ENCODE results near the gene OPTC.

Gene OPTC

DNA sequence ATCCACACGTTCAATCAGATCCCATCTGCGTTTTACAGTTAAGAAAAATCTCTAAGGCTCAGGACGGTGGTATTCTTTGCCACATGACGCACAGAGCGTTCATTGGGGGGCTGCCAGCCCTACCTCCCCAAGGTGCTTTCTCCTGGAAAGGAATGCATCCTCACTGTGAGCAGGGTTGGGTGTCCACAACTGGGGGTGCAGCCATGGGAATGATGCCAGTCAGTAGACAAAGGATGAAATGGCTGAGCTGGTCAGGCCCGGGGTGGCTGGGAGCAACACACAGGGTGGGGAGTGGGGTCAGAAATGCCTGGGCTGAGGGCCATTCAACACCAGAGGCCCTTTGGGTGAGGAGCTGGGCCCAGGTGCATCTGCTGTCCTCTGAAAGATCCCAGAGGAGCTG is 25.9 kb downstream of the OPTC start:
- no peak overlapping the region for H3K4me3 ChIP-seq (ENCODE audit: low read length)
- H3K36me3 ChIP-seq (ENCODE audit: insufficient read depth, low read length) = no peaks in the 10 kb centered on the region
- H3K4me2 ChIP-seq (ENCODE audit: low read length) = no peak overlapping the region
- no peaks in the 10 kb centered on the region for H3K27me3 ChIP-seq (ENCODE audit: control insufficient read depth, insufficient read depth, low read length)
- no peaks in the 10 kb centered on the region for H3K9me3 ChIP-seq (replicated peaks; ENCODE audit: low read length)
- peaks cover 28% of the 10 kb centered on the region for H3K4me1 ChIP-seq (ENCODE audit: control insufficient read depth, insufficient read depth, low read length)
- no peak overlapping the region for H3K9ac ChIP-seq (ENCODE audit: low read depth, low read length)

DNA sequence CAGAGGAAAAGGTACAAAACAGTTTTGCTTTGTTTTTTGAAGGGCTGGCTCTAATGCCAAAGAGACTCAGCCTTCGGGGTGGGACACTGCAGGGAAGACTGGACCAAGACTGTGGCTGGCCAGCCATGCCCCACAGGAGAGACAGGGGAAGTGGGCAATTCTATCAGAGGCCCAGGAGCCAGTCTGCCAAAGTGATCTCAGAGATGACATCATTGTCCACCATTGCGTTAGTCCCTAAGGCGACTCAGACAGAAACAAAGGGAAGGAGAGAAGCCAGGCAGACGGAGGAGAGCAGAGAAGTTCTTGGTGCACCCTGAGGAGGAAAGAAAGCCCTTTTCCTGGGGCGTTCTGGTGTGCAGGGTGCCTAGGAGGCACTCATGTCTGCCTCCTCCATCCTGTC is 26.4 kb downstream of the OPTC start:
- Histone ChIP-seq H3K4me3 (ENCODE audit: low read length) (no peak overlapping the region), H3K9ac (ENCODE audit: low read depth, low read length) (peak overlapping the region; percentile 14), H3K9me3 (replicated peaks; ENCODE audit: low read length) (no peaks in the 10 kb centered on the region), H3K27me3 (ENCODE audit: control insufficient read depth, insufficient read depth, low read length) (no peaks in the 10 kb centered on the region), H3K36me3 (ENCODE audit: insufficient read depth, low read length) (no peaks in the 10 kb centered on the region), H3K4me2 (ENCODE audit: low read length) (no peak overlapping the region), H3K4me1 (ENCODE audit: control insufficient read depth, insufficient read depth, low read length) (peaks cover 28% of the 10 kb centered on the region)

DNA sequence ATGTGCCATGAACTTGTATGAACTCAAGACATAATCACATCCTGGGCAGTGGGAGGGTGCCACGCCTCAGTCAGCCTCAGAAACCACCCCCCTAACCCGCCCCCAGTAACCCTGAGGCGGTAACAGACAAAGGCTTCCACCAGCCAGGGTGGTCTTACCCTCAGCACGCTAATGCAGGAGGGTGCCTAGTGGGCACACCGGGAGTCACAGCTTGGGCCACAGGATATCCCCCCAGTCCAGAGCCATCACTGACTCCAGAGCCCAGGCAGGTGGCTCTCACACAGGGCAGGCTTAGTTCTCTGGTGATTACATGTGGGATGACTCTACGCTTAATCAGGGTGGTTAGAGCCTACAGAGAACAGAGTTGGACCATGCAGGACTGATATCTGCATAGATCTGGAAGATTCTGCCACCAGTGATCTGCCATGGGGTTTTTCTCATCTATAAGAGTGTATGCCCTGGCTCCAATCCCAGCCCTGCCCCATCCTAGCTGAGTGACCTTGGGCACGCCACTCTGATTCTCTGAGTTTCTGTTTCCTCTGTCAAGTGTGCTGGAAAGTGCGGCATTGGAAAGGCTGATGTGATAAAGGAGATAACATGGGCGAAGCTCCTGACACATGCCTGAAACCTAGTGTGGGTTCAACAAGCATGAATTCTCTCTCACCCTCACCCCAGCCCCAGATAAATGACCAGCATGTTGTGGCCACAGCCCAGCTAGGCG is 27.3 kb downstream of the OPTC start:
- Histone ChIP-seq H3K9ac (ENCODE audit: low read depth, low read length) (no peak overlapping the region), H3K27me3 (ENCODE audit: control insufficient read depth, insufficient read depth, low read length) (no peaks in the 10 kb centered on the region), H3K4me3 (ENCODE audit: low read length) (no peak overlapping the region), H3K36me3 (ENCODE audit: insufficient read depth, low read length) (no peaks in the 10 kb centered on the region), H3K9me3 (replicated peaks; ENCODE audit: low read length) (no peaks in the 10 kb centered on the region), H3K4me2 (ENCODE audit: low read length) (no peak overlapping the region), H3K4me1 (ENCODE audit: control insufficient read depth, insufficient read depth, low read length) (peaks cover 30% of the 10 kb centered on the region)

GRCh38 chr1:203521812-203522211 is 27.9 kb downstream of the OPTC start:
- peaks cover 35% of the 10 kb centered on the region for H3K4me1 ChIP-seq (ENCODE audit: control insufficient read depth, insufficient read depth, low read length)
- H3K4me3 ChIP-seq (ENCODE audit: low read length) = no peak overlapping the region
- H3K36me3 ChIP-seq (ENCODE audit: insufficient read depth, low read length) = no peaks in the 10 kb centered on the region
- no peaks in the 10 kb centered on the region for H3K9me3 ChIP-seq (replicated peaks; ENCODE audit: low read length)
- H3K4me2 ChIP-seq (ENCODE audit: low read length) = no peak overlapping the region
- no peak overlapping the region for H3K9ac ChIP-seq (ENCODE audit: low read depth, low read length)
- H3K27me3 ChIP-seq (ENCODE audit: control insufficient read depth, insufficient read depth, low read length) = no peaks in the 10 kb centered on the region

GRCh38 chr1:203522237-203522636 is 28.3 kb downstream of the OPTC start:
- no peaks in the 10 kb centered on the region for H3K9me3 ChIP-seq (replicated peaks; ENCODE audit: low read length)
- H3K4me1 ChIP-seq (ENCODE audit: control insufficient read depth, insufficient read depth, low read length) = peaks cover 35% of the 10 kb centered on the region
- H3K27me3 ChIP-seq (ENCODE audit: control insufficient read depth, insufficient read depth, low read length) = no peaks in the 10 kb centered on the region
- H3K4me2 ChIP-seq (ENCODE audit: low read length) = no peak overlapping the region
- H3K9ac ChIP-seq (ENCODE audit: low read depth, low read length) = no peak overlapping the region
- H3K4me3 ChIP-seq (ENCODE audit: low read length) = no peak overlapping the region
- no peaks in the 10 kb centered on the region for H3K36me3 ChIP-seq (ENCODE audit: insufficient read depth, low read length)

GRCh38 chr1:203523667-203524066 is 29.7 kb downstream of the OPTC start:
- H3K4me1 ChIP-seq (ENCODE audit: control insufficient read depth, insufficient read depth, low read length) = peaks cover 39% of the 10 kb centered on the region
- no peaks in the 10 kb centered on the region for H3K9me3 ChIP-seq (replicated peaks; ENCODE audit: low read length)
- no peaks in the 10 kb centered on the region for H3K36me3 ChIP-seq (ENCODE audit: insufficient read depth, low read length)
- no peak overlapping the region for H3K4me3 ChIP-seq (ENCODE audit: low read length)
- H3K27me3 ChIP-seq (ENCODE audit: control insufficient read depth, insufficient read depth, low read length) = no peaks in the 10 kb centered on the region
- H3K4me2 ChIP-seq (ENCODE audit: low read length) = no peak overlapping the region
- H3K9ac ChIP-seq (ENCODE audit: low read depth, low read length) = no peak overlapping the region

- no peaks in the 10 kb centered on the region for H3K27me3 ChIP-seq (ENCODE audit: control insufficient read depth, insufficient read depth, low read length)
- no peaks in the 10 kb centered on the region for H3K9me3 ChIP-seq (replicated peaks; ENCODE audit: low read length)
- H3K36me3 ChIP-seq (ENCODE audit: insufficient read depth, low read length) = no peaks in the 10 kb centered on the region
- H3K4me2 ChIP-seq (ENCODE audit: low read length) = no peak overlapping the region
- H3K9ac ChIP-seq (ENCODE audit: low read depth, low read length) = no peak overlapping the region
- peaks cover 44% of the 10 kb centered on the region for H3K4me1 ChIP-seq (ENCODE audit: control insufficient read depth, insufficient read depth, low read length)
- H3K4me3 ChIP-seq (ENCODE audit: low read length) = no peak overlapping the region
Observed at GRCh38 chr1:203524152-203524551, 30.2 kb downstream of the OPTC start.

GRCh38 chr1:203524824-203525223 is 30.9 kb downstream of the OPTC start:
- no peaks in the 10 kb centered on the region for H3K36me3 ChIP-seq (ENCODE audit: insufficient read depth, low read length)
- H3K27me3 ChIP-seq (ENCODE audit: control insufficient read depth, insufficient read depth, low read length) = no peaks in the 10 kb centered on the region
- H3K4me1 ChIP-seq (ENCODE audit: control insufficient read depth, insufficient read depth, low read length) = peaks cover 46% of the 10 kb centered on the region
- H3K9me3 ChIP-seq (replicated peaks; ENCODE audit: low read length) = no peaks in the 10 kb centered on the region
- H3K4me2 ChIP-seq (ENCODE audit: low read length) = no peak overlapping the region
- H3K4me3 ChIP-seq (ENCODE audit: low read length) = no peak overlapping the region
- H3K9ac ChIP-seq (ENCODE audit: low read depth, low read length) = no peak overlapping the region

DNA sequence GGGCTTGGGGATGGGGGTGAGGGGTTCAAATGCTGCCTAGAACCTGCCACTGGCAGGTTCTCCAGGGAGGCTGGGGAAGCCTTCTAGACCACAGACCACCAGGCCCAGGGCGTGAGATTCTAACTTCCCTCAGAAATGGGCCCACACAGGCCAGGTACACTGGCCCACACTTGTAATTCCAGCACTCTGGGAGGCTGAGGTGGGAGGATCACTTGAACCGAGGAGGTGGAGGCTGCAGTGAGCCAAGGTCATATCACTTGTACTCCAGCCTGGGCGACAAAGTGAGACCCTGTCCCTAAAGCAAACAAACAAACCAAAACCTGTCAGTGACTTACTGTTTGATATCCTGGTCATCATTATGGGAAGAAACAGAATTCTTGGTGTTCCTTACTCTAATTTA is 31.7 kb downstream of the OPTC start:
- no peaks in the 10 kb centered on the region for H3K27me3 ChIP-seq (ENCODE audit: control insufficient read depth, insufficient read depth, low read length)

DNA sequence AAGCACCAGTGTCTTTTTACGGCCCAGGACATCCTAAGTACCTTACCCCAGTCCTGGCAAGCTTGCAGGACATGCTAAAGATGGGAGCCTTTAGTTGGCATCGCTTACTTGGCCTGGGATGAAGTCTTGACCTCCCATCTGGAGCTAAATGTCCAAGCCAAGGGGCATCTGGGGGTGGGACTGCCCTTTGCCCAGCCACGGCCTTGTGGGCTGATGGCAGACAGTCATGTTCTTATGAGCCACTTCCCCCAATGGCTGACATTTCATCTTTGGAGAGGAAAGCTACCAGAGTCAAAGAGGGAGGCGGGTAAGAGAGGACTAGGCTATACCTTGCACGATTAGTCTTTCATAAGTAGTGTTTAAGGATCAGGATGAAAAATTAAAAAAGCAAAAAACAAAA is 32.2 kb downstream of the OPTC start:
- Histone ChIP-seq H3K36me3 (ENCODE audit: insufficient read depth, low read length) (no peaks in the 10 kb centered on the region), H3K4me2 (ENCODE audit: low read length) (no peak overlapping the region), H3K27me3 (ENCODE audit: control insufficient read depth, insufficient read depth, low read length) (no peaks in the 10 kb centered on the region), H3K4me3 (ENCODE audit: low read length) (no peak overlapping the region), H3K4me1 (ENCODE audit: control insufficient read depth, insufficient read depth, low read length) (peaks cover 33% of the 10 kb centered on the region), H3K9me3 (replicated peaks; ENCODE audit: low read length) (no peaks in the 10 kb centered on the region), H3K9ac (ENCODE audit: low read depth, low read length) (no peak overlapping the region)

More for the DNA sequence above, 31.7 kb downstream of the OPTC start:
- Histone ChIP-seq H3K4me3 (ENCODE audit: low read length) (no peak overlapping the region), H3K9me3 (replicated peaks; ENCODE audit: low read length) (no peaks in the 10 kb centered on the region), H3K36me3 (ENCODE audit: insufficient read depth, low read length) (no peaks in the 10 kb centered on the region), H3K4me2 (ENCODE audit: low read length) (no peak overlapping the region), H3K9ac (ENCODE audit: low read depth, low read length) (no peak overlapping the region), H3K4me1 (ENCODE audit: control insufficient read depth, insufficient read depth, low read length) (peaks cover 37% of the 10 kb centered on the region)

- H3K36me3 ChIP-seq (ENCODE audit: insufficient read depth, low read length) = no peaks in the 10 kb centered on the region
- H3K4me1 ChIP-seq (ENCODE audit: control insufficient read depth, insufficient read depth, low read length) = peaks cover 28% of the 10 kb centered on the region
- H3K9ac ChIP-seq (ENCODE audit: low read depth, low read length) = no peak overlapping the region
- H3K4me2 ChIP-seq (ENCODE audit: low read length) = no peak overlapping the region
- H3K27me3 ChIP-seq (ENCODE audit: control insufficient read depth, insufficient read depth, low read length) = no peaks in the 10 kb centered on the region
- no peaks in the 10 kb centered on the region for H3K9me3 ChIP-seq (replicated peaks; ENCODE audit: low read length)
- H3K4me3 ChIP-seq (ENCODE audit: low read length) = no peak overlapping the region
Observed at GRCh38 chr1:203526572-203526971, 32.6 kb downstream of the OPTC start.

DNA sequence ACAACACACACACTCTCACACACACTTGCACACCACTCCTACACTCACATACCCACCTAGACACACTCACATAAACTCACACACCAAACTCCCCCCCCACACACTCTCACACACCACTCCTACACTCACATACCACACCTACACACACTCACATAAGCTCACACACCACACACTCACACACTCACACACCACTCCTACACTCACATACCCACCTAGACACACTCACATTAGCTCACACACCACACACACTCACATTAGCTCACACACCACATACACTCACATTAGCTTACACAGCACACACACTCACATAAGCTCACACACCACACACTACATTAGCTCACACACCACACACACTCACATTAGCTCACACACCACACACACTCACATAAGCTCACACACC is 33.1 kb downstream of the OPTC start:
- H3K36me3 ChIP-seq (ENCODE audit: insufficient read depth, low read length) = no peaks in the 10 kb centered on the region
- H3K9ac ChIP-seq (ENCODE audit: low read depth, low read length) = no peak overlapping the region
- H3K4me3 ChIP-seq (ENCODE audit: low read length) = no peak overlapping the region
- peaks cover 24% of the 10 kb centered on the region for H3K4me1 ChIP-seq (ENCODE audit: control insufficient read depth, insufficient read depth, low read length)
- H3K9me3 ChIP-seq (replicated peaks; ENCODE audit: low read length) = no peaks in the 10 kb centered on the region
- no peaks in the 10 kb centered on the region for H3K27me3 ChIP-seq (ENCODE audit: control insufficient read depth, insufficient read depth, low read length)
- no peak overlapping the region for H3K4me2 ChIP-seq (ENCODE audit: low read length)
